ENCODE data around the gene SOX30.

DNA sequence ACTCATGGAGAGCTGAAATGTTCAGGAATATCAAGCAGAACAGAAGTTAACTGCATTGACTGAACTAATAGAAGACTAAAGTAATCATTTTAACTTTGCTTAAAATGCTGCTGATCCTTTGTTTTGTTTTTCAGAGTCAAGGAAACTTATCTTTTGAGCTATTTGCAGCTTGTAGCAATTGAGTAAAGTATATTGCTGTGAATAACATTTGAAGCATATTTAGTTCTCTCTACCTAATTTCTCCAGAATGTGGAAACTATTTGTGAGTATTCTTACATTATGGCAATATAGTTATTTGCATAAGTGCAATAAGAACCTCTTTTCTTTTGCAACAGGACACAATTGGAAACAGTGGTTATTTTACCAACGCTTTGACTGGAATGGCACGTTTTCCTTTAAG lies 5.3 kb upstream of the SOX30 start:
- TF ChIP-seq CTCF (IDR thresholded peaks at IDR 0.05) (no peak), POLR2A (IDR thresholded peaks at IDR 0.05) (no peak), POLR2AphosphoS5 (IDR thresholded peaks at IDR 0.05) (no peak), EP300 (IDR thresholded peaks at IDR 0.05; ENCODE audit: low read depth) (no peak)

All from transverse colon (tissue), 4 donors.